H1 (cell line): ENCODE measurements around the gene CHRNA4. TPM values are rescaled to one million over a fixed set of nuclear protein-coding genes. Genes with fewer than 3 reads are reported as not detected.

ENCODE experiments used
- CBX8 ChIP-seq: fragments of 300-800, 300-1000 bp; sonication (generic); IDR thresholded peaks from 2 replicates; pipeline ENCODE4 v1.7.1; 2016; ENCODE audit warnings: low read depth, low read length, borderline replicate concordance
- ZNF274 ChIP-seq: IDR thresholded peaks from 2 replicates; pipeline ENCODE4 v1.7.0; 2012; ENCODE audit warnings: low read length, borderline replicate concordance; ENCODE audit errors: extremely low read depth
- polyA plus RNA-seq, 7 experiments: library from polyadenylated mRNA; depleted of rRNA in 3 of 7; stranded (reverse) in 5 of 7; unstranded in 2 of 7; fragments of >200 nt in 5 of 7; fragments of 200-250 nt in 2 of 7; gene quantifications; 1 replicate in 5 of 7; 2 replicates in 1 of 7; 4 replicates in 1 of 7; pipeline versions ENCODE4 v1.2.1 to v1.2.3, GENCODE V29; 2011 to 2013; ENCODE audit warnings: missing spikeins in 2 of 7, mixed read lengths in 2 of 7
- total RNA-seq: library from RNA; stranded (reverse); fragmentation: NEBNext Ultra II Directional; extraction: Animal tissue kit (Norgen Biotek cat#: 25700); gene quantifications from 2 replicates; pipeline ENCODE4 v1.2.1, GENCODE V29; 2021

The CHRNA4 gene
- total and polyA plus RNA-seq, 2 of the 8 experiments (the other 6 are each of a cell fraction or from before 2014, with no cell fraction given): 4.3 to 5.7 TPM

GRCh38 chr20:63322146-63322932, 38.8 kb downstream of the CHRNA4 start (continued):
- TF ChIP-seq ZNF274: no peak
- TF ChIP-seq CBX8: no peak
